Hepatocyte (in vitro differentiated cells): ENCODE measurements around the gene SCAMP5.

ENCODE experiments used
- EZH2 ChIP-seq: fragments of 200-600 bp; sonication (generic); IDR thresholded peaks from 2 replicates; pipeline ENCODE4 v1.6.1; 2016; ENCODE audit warnings: antibody characterized with exemption, mild to moderate bottlenecking, borderline replicate concordance
- EZH2phosphoT487 ChIP-seq: fragments of 200-600 bp; sonication (generic); IDR thresholded peaks from one replicate; pipeline ENCODE4 v1.6.1; 2018; ENCODE audit warnings: antibody characterized with exemption, mild to moderate bottlenecking, low read depth, moderate library complexity; ENCODE audit not compliant: unreplicated experiment, severe bottlenecking
- TF ChIP-seq, protein P1 (sequence below): fragments of 200-600 bp; sonication (generic); IDR thresholded peaks from 2 replicates; pipeline ENCODE4 v1.5.1; 2016; ENCODE audit warnings: antibody characterized with exemption, mild to moderate bottlenecking; ENCODE audit not compliant: poor library complexity

GRCh38 chr15:74960286-74960685 is 35.1 kb upstream of the SCAMP5 start:
- TF ChIP-seq, protein P1, sequence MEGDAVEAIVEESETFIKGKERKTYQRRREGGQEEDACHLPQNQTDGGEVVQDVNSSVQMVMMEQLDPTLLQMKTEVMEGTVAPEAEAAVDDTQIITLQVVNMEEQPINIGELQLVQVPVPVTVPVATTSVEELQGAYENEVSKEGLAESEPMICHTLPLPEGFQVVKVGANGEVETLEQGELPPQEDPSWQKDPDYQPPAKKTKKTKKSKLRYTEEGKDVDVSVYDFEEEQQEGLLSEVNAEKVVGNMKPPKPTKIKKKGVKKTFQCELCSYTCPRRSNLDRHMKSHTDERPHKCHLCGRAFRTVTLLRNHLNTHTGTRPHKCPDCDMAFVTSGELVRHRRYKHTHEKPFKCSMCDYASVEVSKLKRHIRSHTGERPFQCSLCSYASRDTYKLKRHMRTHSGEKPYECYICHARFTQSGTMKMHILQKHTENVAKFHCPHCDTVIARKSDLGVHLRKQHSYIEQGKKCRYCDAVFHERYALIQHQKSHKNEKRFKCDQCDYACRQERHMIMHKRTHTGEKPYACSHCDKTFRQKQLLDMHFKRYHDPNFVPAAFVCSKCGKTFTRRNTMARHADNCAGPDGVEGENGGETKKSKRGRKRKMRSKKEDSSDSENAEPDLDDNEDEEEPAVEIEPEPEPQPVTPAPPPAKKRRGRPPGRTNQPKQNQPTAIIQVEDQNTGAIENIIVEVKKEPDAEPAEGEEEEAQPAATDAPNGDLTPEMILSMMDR, result no peak
- TF ChIP-seq EZH2 (no peak), EZH2phosphoT487 (no peak)
